H1 (cell line): ENCODE data around the gene VIPR1. TPM values are rescaled to one million over a fixed set of nuclear protein-coding genes. Genes with fewer than 3 reads are reported as not detected.

Experiments
- E2F6 ChIP-seq: IDR thresholded peaks from 2 replicates; pipeline ENCODE4 v1.6.1; 2012; ENCODE audit warnings: inconsistent platforms
- polyA plus RNA-seq, 7 experiments: library from polyadenylated mRNA; depleted of rRNA in 3 of 7; stranded (reverse) in 5 of 7; unstranded in 2 of 7; fragments of >200 nt in 5 of 7; fragments of 200-250 nt in 2 of 7; gene quantifications; 1 replicate in 5 of 7; 2 replicates in 1 of 7; 4 replicates in 1 of 7; pipeline versions ENCODE4 v1.2.1 to v1.2.3, GENCODE V29; 2011 to 2013; ENCODE audit warnings: missing spikeins in 2 of 7, mixed read lengths in 2 of 7
- total RNA-seq: library from RNA; stranded (reverse); fragmentation: NEBNext Ultra II Directional; extraction: Animal tissue kit (Norgen Biotek cat#: 25700); gene quantifications from 2 replicates; pipeline ENCODE4 v1.2.1, GENCODE V29; 2021
- TF ChIP-seq, protein P1 (sequence below): IDR thresholded peaks from 2 replicates; pipeline ENCODE4 v1.6.1; 2012; ENCODE audit warnings: inconsistent platforms

The VIPR1 gene
- total and polyA plus RNA-seq, 2 of the 8 experiments (the other 6 are each of a cell fraction or from before 2014, with no cell fraction given) = 7.8 to 10.1 TPM

GRCh38 chr3:42476225-42477125 lies 26.0 kb upstream of the VIPR1 start (continued):
- no peak for TF ChIP-seq E2F6
- TF ChIP-seq, protein P1, sequence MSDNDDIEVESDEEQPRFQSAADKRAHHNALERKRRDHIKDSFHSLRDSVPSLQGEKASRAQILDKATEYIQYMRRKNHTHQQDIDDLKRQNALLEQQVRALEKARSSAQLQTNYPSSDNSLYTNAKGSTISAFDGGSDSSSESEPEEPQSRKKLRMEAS = no peak
